K562 (cell line): ENCODE data around the gene RHOT1. TPM values are rescaled to one million over a fixed set of nuclear protein-coding genes. Genes with fewer than 3 reads are reported as not detected.

Experiments used
- BRD9 ChIP-seq: fragments of 450-650 bp; IDR thresholded peaks from 2 replicates; pipeline ENCODE4 v1.6.1; 2018; ENCODE audit warnings: low read depth; ENCODE audit not compliant: partially characterized antibody
- CBFA2T3 ChIP-seq: fragments of 450-650 bp; IDR thresholded peaks from 2 replicates; pipeline ENCODE4 v1.6.1; 2017
- FOXA3 ChIP-seq, 2 experiments: fragments of 450-650 bp in 1 of 2; sonication (generic) in 1 of 2; formaldehyde crosslinking; IDR thresholded peaks in 1 of 2; conservative IDR thresholded peaks in 1 of 2; 2 replicates each; pipeline versions ENCODE4 v1.4.0 to v1.8.0; 2020 to 2022; ENCODE audit warnings: mild to moderate bottlenecking in 2 of 2, missing genetic modification reagents in 1 of 2
- HNRNPLL ChIP-seq: fragments of 200-400 bp; formaldehyde crosslinking; IDR thresholded peaks from 2 replicates; pipeline ENCODE4 v1.6.1; 2017; ENCODE audit warnings: low read length, low read depth, mild to moderate bottlenecking; ENCODE audit not compliant: poor library complexity, severe bottlenecking
- HNRNPUL1 ChIP-seq: fragments of 200-400 bp; formaldehyde crosslinking; IDR thresholded peaks from 2 replicates; pipeline ENCODE4 v1.6.1; 2017; ENCODE audit warnings: low read length
- JUN ChIP-seq, 2 experiments: sonication (generic) in 1 of 2; formaldehyde crosslinking in 1 of 2; IDR thresholded peaks; 2 replicates each; pipeline versions ENCODE4 v1.6.1 to v1.8.0; 2012 to 2022; ENCODE audit warnings: borderline replicate concordance in 2 of 2, mild to moderate bottlenecking in 2 of 2, improper control_type of control experiment in 1 of 2, low read depth in 1 of 2, low read length in 1 of 2, missing genetic modification reagents in 1 of 2
- MAFK ChIP-seq: IDR thresholded peaks from 2 replicates; pipeline ENCODE4 v1.6.1; 2011; ENCODE audit warnings: low read length, improper control_type of control experiment
- PHB2 ChIP-seq: fragments of 450-650 bp; IDR thresholded peaks from 2 replicates; pipeline ENCODE4 v1.6.1; 2017; ENCODE audit warnings: low read depth
- POLR2H ChIP-seq: IDR thresholded peaks from 2 replicates; pipeline ENCODE4 v1.6.1; 2016; ENCODE audit warnings: missing genetic modification characterization, low read depth, mild to moderate bottlenecking, control low read depth, missing compliant biosample characterization, moderate library complexity
- SMARCA5 ChIP-seq: fragments of 450-650 bp; IDR thresholded peaks from 2 replicates; pipeline ENCODE4 v1.6.1; 2016
- SOX6 ChIP-seq: fragments of 450-650 bp; IDR thresholded peaks from 2 replicates; pipeline ENCODE4 v1.6.1; 2014; ENCODE audit warnings: mild to moderate bottlenecking
- TARDBP ChIP-seq: fragments of 450-650 bp; IDR thresholded peaks from 2 replicates; pipeline ENCODE4 v1.6.1; 2016
- TCF3 ChIP-seq: sonication (generic); formaldehyde crosslinking; IDR thresholded peaks from 2 replicates; pipeline ENCODE4 v1.4.0; 2020; ENCODE audit warnings: mild to moderate bottlenecking, missing genetic modification reagents
- THRAP3 ChIP-seq: fragments of 450-650 bp; IDR thresholded peaks from 2 replicates; pipeline ENCODE4 v1.6.1; 2016; ENCODE audit warnings: mild to moderate bottlenecking, inconsistent platforms, borderline replicate concordance
- TOE1 ChIP-seq, 2 experiments: fragments of 450-650 bp in 1 of 2; sonication (generic) in 1 of 2; formaldehyde crosslinking in 1 of 2; IDR thresholded peaks; 2 replicates each; pipeline versions ENCODE4 v1.7.1 to v1.8.0; 2016 to 2022; ENCODE audit warnings: borderline replicate concordance in 2 of 2, mild to moderate bottlenecking in 2 of 2, antibody characterized with exemption in 1 of 2, inconsistent platforms in 1 of 2, low read depth in 1 of 2, missing genetic modification reagents in 1 of 2, moderate library complexity in 1 of 2
- TRIM24 ChIP-seq, 2 experiments: fragments of 450-650 bp; IDR thresholded peaks; 2 replicates each; pipeline ENCODE4 v1.6.1; 2016
- XRCC4 ChIP-seq: IDR thresholded peaks from one replicate; pipeline ENCODE4 v1.6.1; 2011; ENCODE audit not compliant: insufficient read depth, insufficient read length; ENCODE audit errors: extremely low read depth
- ZEB2 ChIP-seq: fragments of 450-650 bp; IDR thresholded peaks from 2 replicates; pipeline ENCODE4 v1.6.1; 2016
- ZNF140 ChIP-seq: fragments of 250-450 bp; sonication (Bioruptor Pico); IDR thresholded peaks from 2 replicates; pipeline ENCODE4 v1.8.0; 2021; ENCODE audit warnings: moderate library complexity, mild to moderate bottlenecking, inconsistent platforms
- ZNF143 ChIP-seq: sonication (generic); formaldehyde crosslinking; IDR thresholded peaks from 2 replicates; pipeline ENCODE4 v1.9.0; 2022; ENCODE audit warnings: mild to moderate bottlenecking, missing genetic modification reagents
- ZNF217 ChIP-seq: sonication (generic); formaldehyde crosslinking; IDR thresholded peaks from 2 replicates; pipeline ENCODE4 v1.8.0; 2022; ENCODE audit warnings: mild to moderate bottlenecking, missing genetic modification reagents
- ZNF384 ChIP-seq: IDR thresholded peaks from 2 replicates; pipeline ENCODE4 v1.6.1; 2012; ENCODE audit warnings: low read depth, low read length, improper control_type of control experiment
- polyA plus RNA-seq, 8 experiments: library from polyadenylated mRNA; depleted of rRNA in 4 of 8; stranded (reverse) in 5 of 8; unstranded in 3 of 8; fragments of >200 nt; fragmentation: Nextera tagmentation in 2 of 8; fragmentation: Illumina TruSeq in 1 of 8; extraction: Ambion mirVana in 2 of 8; extraction: Trizol in 1 of 8; gene quantifications; 2 replicates each; pipeline versions ENCODE4 v1.2.1 to v1.2.3, GENCODE V29; 2011 to 2014; ENCODE audit warnings: inconsistent platforms in 1 of 8, missing spikeins in 1 of 8
- total RNA-seq, 7 experiments: library from RNA; depleted of rRNA in 6 of 7; stranded (reverse); fragments of >200 nt in 6 of 7; fragmentation: Illumina TruSeq in 2 of 7; extraction: Trizol in 2 of 7; gene quantifications; 2 replicates each; pipeline versions ENCODE4 v1.2.1 to v1.2.3, GENCODE V29; 2011 to 2021; ENCODE audit warnings: low replicate concordance in 1 of 7
- TF ChIP-seq, protein P1 (sequence below): sonication (generic); formaldehyde crosslinking; IDR thresholded peaks from 2 replicates; pipeline ENCODE4 v1.8.0; 2022; ENCODE audit warnings: missing genetic modification reagents, mild to moderate bottlenecking, borderline replicate concordance
- TF ChIP-seq, protein P2 (sequence below): fragments of 250-450 bp; sonication (Bioruptor Pico); IDR thresholded peaks from 2 replicates; pipeline ENCODE4 v1.5.0; 2021
- TF ChIP-seq, protein P3 (sequence below): fragments of 450-650 bp; conservative IDR thresholded peaks from 2 replicates; pipeline ENCODE4 v1.6.1; 2016; ENCODE audit warnings: missing genetic modification characterization, low read depth, mild to moderate bottlenecking, control low read depth, missing compliant biosample characterization

Gene RHOT1
- total and polyA plus RNA-seq, 9 of the 15 experiments (the other 6 are each of a cell fraction or from before 2014, with no cell fraction given), result 23.0 to 101 (median 32.2) TPM

GRCh38 chr17:32142857-32143526, 690 bp downstream of the RHOT1 start (continued):
- TF ChIP-seq, protein P1, sequence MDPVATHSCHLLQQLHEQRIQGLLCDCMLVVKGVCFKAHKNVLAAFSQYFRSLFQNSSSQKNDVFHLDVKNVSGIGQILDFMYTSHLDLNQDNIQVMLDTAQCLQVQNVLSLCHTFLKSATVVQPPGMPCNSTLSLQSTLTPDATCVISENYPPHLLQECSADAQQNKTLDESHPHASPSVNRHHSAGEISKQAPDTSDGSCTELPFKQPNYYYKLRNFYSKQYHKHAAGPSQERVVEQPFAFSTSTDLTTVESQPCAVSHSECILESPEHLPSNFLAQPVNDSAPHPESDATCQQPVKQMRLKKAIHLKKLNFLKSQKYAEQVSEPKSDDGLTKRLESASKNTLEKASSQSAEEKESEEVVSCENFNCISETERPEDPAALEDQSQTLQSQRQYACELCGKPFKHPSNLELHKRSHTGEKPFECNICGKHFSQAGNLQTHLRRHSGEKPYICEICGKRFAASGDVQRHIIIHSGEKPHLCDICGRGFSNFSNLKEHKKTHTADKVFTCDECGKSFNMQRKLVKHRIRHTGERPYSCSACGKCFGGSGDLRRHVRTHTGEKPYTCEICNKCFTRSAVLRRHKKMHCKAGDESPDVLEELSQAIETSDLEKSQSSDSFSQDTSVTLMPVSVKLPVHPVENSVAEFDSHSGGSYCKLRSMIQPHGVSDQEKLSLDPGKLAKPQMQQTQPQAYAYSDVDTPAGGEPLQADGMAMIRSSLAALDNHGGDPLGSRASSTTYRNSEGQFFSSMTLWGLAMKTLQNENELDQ (CRISPR knock-in tag), result no peak
- TF ChIP-seq SMARCA5 (no peak), TRIM24 (IDR thresholded peaks at IDR 0.05) (peak; percentile 73 to 80), FOXA3 (CRISPR knock-in tag; conservative IDR thresholded peaks at IDR 0.05 in 1 of 2, IDR thresholded peaks at IDR 0.05 in 1 of 2) (no peak), ZNF143 (no peak), HNRNPLL (no peak), ZEB2 (peak; percentile 87), JUN (IDR thresholded peaks at IDR 0.05; ENCODE audit: borderline replicate concordance, low read depth, low read length) (peak; percentile 37), JUN (CRISPR knock-in tag; IDR thresholded peaks at IDR 0.05; ENCODE audit: borderline replicate concordance) (no peak), BRD9 (peak; percentile 87), THRAP3 (no peak), ZNF384 (peak; percentile 86), HNRNPUL1 (no peak), SOX6 (peak; percentile 92), ZNF140 (no peak), TOE1 (IDR thresholded peaks at IDR 0.05; ENCODE audit: borderline replicate concordance) (peak; percentile 80), TOE1 (CRISPR knock-in tag; IDR thresholded peaks at IDR 0.05; ENCODE audit: borderline replicate concordance, low read depth) (no peak), TARDBP (peak; percentile 81; the same call in 1 of the 2 replicates), PHB2 (peak; percentile 86), TCF3 (CRISPR knock-in tag) (peak; percentile 93), ZNF217 (CRISPR knock-in tag) (no peak), MAFK (no peak), POLR2H (tag) (peak; percentile 65), CBFA2T3 (peak; percentile 97), XRCC4 (no peak)
- TF ChIP-seq, protein P2, sequence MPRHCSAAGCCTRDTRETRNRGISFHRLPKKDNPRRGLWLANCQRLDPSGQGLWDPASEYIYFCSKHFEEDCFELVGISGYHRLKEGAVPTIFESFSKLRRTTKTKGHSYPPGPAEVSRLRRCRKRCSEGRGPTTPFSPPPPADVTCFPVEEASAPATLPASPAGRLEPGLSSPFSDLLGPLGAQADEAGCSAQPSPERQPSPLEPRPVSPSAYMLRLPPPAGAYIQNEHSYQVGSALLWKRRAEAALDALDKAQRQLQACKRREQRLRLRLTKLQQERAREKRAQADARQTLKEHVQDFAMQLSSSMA (CRISPR knock-in tag), result no peak
- TF ChIP-seq, protein P3, sequence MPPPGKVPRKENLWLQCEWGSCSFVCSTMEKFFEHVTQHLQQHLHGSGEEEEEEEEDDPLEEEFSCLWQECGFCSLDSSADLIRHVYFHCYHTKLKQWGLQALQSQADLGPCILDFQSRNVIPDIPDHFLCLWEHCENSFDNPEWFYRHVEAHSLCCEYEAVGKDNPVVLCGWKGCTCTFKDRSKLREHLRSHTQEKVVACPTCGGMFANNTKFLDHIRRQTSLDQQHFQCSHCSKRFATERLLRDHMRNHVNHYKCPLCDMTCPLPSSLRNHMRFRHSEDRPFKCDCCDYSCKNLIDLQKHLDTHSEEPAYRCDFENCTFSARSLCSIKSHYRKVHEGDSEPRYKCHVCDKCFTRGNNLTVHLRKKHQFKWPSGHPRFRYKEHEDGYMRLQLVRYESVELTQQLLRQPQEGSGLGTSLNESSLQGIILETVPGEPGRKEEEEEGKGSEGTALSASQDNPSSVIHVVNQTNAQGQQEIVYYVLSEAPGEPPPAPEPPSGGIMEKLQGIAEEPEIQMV, result no peak
